B cell (primary cell): Measurements from ENCODE around the gene TTLL11. TPM values are rescaled to one million over a fixed set of nuclear protein-coding genes. Genes with fewer than 3 reads are reported as not detected.

Experiments
- ATAC-seq: fragments of 200-7000 bp; cut with Tn5 transposase; one replicate; pipeline ENCODE4 v1.10.0; 2021; ENCODE audit warnings: low read depth, mild to moderate bottlenecking, moderate number of reproducible peaks, moderate library complexity
- CTCF ChIA-PET: fragments of 350-600 bp; sonication (Branson Sonifier 250); formaldehyde crosslinking; loops from one replicate; lab custom pipeline; 2021; ENCODE audit warnings: antibody characterized with exemption, inconsistent platforms; lab: Charles Lee
- POLR2A ChIA-PET: fragments of 350-600 bp; sonication (Branson Sonifier 250); formaldehyde crosslinking; loops from one replicate; lab custom pipeline; 2021; ENCODE audit warnings: antibody characterized with exemption; lab: Charles Lee
- DNase-seq: peaks from one replicate; pipeline ENCODE4 v3.0.0; 2013
- H2AFZ ChIP-seq: 2 replicates; pipeline ENCODE4 v1.6.1; 2012; ENCODE audit warnings: mild to moderate bottlenecking, low read depth, low read length; ENCODE audit not compliant: insufficient read depth, poor library complexity, severe bottlenecking
- H3K27ac ChIP-seq, 2 donors: 1 replicate in 1 of 2; 2 replicates in 1 of 2; pipeline ENCODE4 v1.5.1; 2012 to 2013; ENCODE audit warnings: low read length in 2 of 2, mild to moderate bottlenecking in 2 of 2, moderate library complexity in 1 of 2
- H3K27me3 ChIP-seq, 4 experiments: fragments of 200-600 bp in 1 of 4; sonication (generic) in 1 of 4; replicated peaks in 1 of 4; 1 replicate in 2 of 4; 2 replicates in 2 of 4; pipeline versions ENCODE4 v1.6.1 to v1.7.0; 2013 to 2016; ENCODE audit warnings: low read length in 3 of 4, mild to moderate bottlenecking in 2 of 4, mixed read lengths in 1 of 4, moderate library complexity in 1 of 4; ENCODE audit not compliant: insufficient read depth in 4 of 4, control insufficient read depth in 3 of 4; ENCODE audit errors: control extremely low read depth in 1 of 4
- H3K36me3 ChIP-seq, 2 experiments: replicated peaks in 1 of 2; 1 replicate in 1 of 2; 2 replicates in 1 of 2; pipeline versions ENCODE4 v1.6.1 to v1.7.1; 2013; ENCODE audit warnings: low read length in 1 of 2; ENCODE audit not compliant: insufficient read depth in 2 of 2, control insufficient read depth in 1 of 2; ENCODE audit errors: control extremely low read depth in 1 of 2, extremely low read depth in 1 of 2
- H3K4me1 ChIP-seq, 2 donors: fragments of 200-600 bp in 1 of 2; sonication (generic) in 1 of 2; 1 replicate in 1 of 2; 2 replicates in 1 of 2; pipeline versions ENCODE4 v1.5.1 to v1.6.1; 2013 to 2017; ENCODE audit warnings: low read length in 2 of 2; ENCODE audit not compliant: control insufficient read depth in 2 of 2, insufficient read depth in 2 of 2
- H3K4me2 ChIP-seq: replicated peaks from 2 replicates; pipeline ENCODE3; 2012; ENCODE audit warnings: mild to moderate bottlenecking, low read depth, low read length; ENCODE audit not compliant: poor library complexity, severe bottlenecking
- H3K4me3 ChIP-seq, 5 experiments: fragments of 200-600 bp in 1 of 5; sonication (generic) in 1 of 5; 1 replicate in 3 of 5; 2 replicates in 2 of 5; pipeline versions ENCODE4 v1.5.1 to v1.7.0; 2011 to 2016; ENCODE audit warnings: low read length in 4 of 5, mild to moderate bottlenecking in 4 of 5, low read depth in 2 of 5, control low read depth in 1 of 5, moderate library complexity in 1 of 5; ENCODE audit not compliant: insufficient read depth in 1 of 5; ENCODE audit errors: control extremely low read depth in 1 of 5, extremely low read depth in 1 of 5
- H3K79me2 ChIP-seq: fragments of 200-600 bp; sonication (generic); one replicate; pipeline ENCODE4 v1.6.0; 2016; ENCODE audit warnings: low read length; ENCODE audit not compliant: control insufficient read depth, insufficient read depth
- H3K9ac ChIP-seq: fragments of 200-600 bp; sonication (generic); 2 replicates; pipeline ENCODE4 v1.6.1; 2017; ENCODE audit warnings: mild to moderate bottlenecking, low read length, moderate library complexity
- H3K9me3 ChIP-seq, 3 donors: one replicate each; pipeline versions ENCODE4 v1.6.1 to v1.7.1; 2013; ENCODE audit warnings: low read length in 2 of 3; ENCODE audit not compliant: control insufficient read depth in 2 of 3, insufficient read depth in 1 of 3; ENCODE audit errors: control extremely low read depth in 1 of 3
- H4K20me1 ChIP-seq: 2 replicates; pipeline ENCODE4 v1.6.0; 2012; ENCODE audit warnings: mild to moderate bottlenecking, low read length; ENCODE audit not compliant: insufficient read depth, control insufficient read depth, poor library complexity, severe bottlenecking
- H3K27ac Mint-ChIP-seq: one replicate; pipeline ENCODE4 v1.8.0; 2021; ENCODE audit warnings: mixed read lengths
- H3K27me3 Mint-ChIP-seq: one replicate; pipeline ENCODE4 v1.8.0; 2021; ENCODE audit warnings: mixed read lengths
- H3K4me1 Mint-ChIP-seq: one replicate; pipeline ENCODE4 v1.8.0; 2021; ENCODE audit warnings: mixed read lengths
- H3K4me3 Mint-ChIP-seq: one replicate; pipeline ENCODE4 v1.8.0; 2021; ENCODE audit warnings: mixed read lengths
- H3K9me3 Mint-ChIP-seq: one replicate; pipeline ENCODE4 v1.8.0; 2022; ENCODE audit warnings: mixed read lengths; ENCODE audit not compliant: insufficient read depth
- EZH2 ChIP-seq: IDR thresholded peaks from 2 replicates; pipeline ENCODE4 v1.6.1; 2012; ENCODE audit warnings: borderline replicate concordance, low read depth, mild to moderate bottlenecking, moderate library complexity, low read length; ENCODE audit not compliant: insufficient read depth, poor library complexity, severe bottlenecking
- WGBS: methylation state at CpG from one replicate; pipeline ENCODE4 v1.1.5; 2013; ENCODE audit warnings: missing lambda C conversion rate; ENCODE audit not compliant: insufficient coverage; 5-methylcytosine and 5-hydroxymethylcytosine counted together
- intact Hi-C: fragments of 100-400 bp; cut with micrococcal nuclease; formaldehyde crosslinking; loops from one replicate; pipeline ENCODE4 v1.10.0; 2022
- polyA plus RNA-seq: library from polyadenylated mRNA; depleted of rRNA; stranded (reverse); fragments of >200 nt; gene quantifications from 2 replicates; pipeline ENCODE4 v1.2.3, GENCODE V29; 2012
- total RNA-seq, 2 donors: library from RNA; stranded (reverse); fragments of 120-200 nt in 1 of 2; gene quantifications; 1 replicate in 1 of 2; 2 replicates in 1 of 2; pipeline versions ENCODE4 v1.2.3 to v1.2.4, GENCODE V29; 2013 to 2022
- TF ChIP-seq, protein P1 (sequence below): fragments of 200-600 bp; IDR thresholded peaks from one replicate; pipeline ENCODE4 v1.8.0; 2022; ENCODE audit warnings: antibody characterized with exemption, mild to moderate bottlenecking

The TTLL11 gene
- total and polyA plus RNA-seq, 2 donors (not counting 1 experiment from before 2014, with no cell fraction given), result 3.6 to 3.8 TPM

DNA sequence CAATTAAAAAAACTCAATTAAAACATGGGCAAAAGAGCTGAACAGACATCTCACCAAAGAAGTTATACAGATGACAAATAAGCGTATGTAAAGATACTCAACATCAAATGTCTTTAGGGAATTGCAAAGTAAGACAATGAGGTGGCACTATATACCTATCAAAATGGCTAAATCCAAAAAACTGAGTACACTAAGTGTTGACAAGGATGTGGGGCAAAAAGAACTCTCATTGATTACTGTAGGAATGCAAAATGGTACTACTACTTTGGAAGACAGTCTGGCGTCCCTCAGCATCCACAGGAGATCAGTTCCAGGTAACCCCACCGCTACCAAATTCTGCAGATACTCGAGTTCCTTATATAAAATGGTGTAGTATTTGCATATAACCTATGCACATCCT lies 243.6 kb downstream of the TTLL11 start:
- Histone ChIP-seq H3K27ac (no peak overlapping the region), H3K79me2 (no peaks in the 10 kb centered on the region), H3K4me1 (no peaks in the 10 kb centered on the region), H3K4me3 (no peak overlapping the region), H3K27me3 (no peaks in the 10 kb centered on the region), H2AFZ (no peak overlapping the region), H3K9ac (no peak overlapping the region), H4K20me1 (no peaks in the 10 kb centered on the region), H3K36me3 (no peaks in the 10 kb centered on the region), H3K4me2 (no peak overlapping the region), H3K9me3 (no peaks in the 10 kb centered on the region)
- no peak for ATAC-seq
- POLR2A ChIA-PET, result no interaction called here
- Mint-ChIP-seq H3K27me3 (no peaks in the 10 kb centered on the region), H3K9me3 (peaks cover 1% of the 10 kb centered on the region), H3K4me3 (no peak overlapping the region), H3K4me1 (no peaks in the 10 kb centered on the region), H3K27ac (no peak overlapping the region)
- CTCF ChIA-PET, result interaction anchor here (0.5 to 1.6 kb wide), 2 partner anchors 11 to 24 kb away, joined by 3 read pairs; no protein-coding TSS in a partner anchor
- WGBS, result no CpG with 5 or more reads among the region's 4 CpGs
- TF ChIP-seq EZH2, result no peak
- TF ChIP-seq, protein P1, sequence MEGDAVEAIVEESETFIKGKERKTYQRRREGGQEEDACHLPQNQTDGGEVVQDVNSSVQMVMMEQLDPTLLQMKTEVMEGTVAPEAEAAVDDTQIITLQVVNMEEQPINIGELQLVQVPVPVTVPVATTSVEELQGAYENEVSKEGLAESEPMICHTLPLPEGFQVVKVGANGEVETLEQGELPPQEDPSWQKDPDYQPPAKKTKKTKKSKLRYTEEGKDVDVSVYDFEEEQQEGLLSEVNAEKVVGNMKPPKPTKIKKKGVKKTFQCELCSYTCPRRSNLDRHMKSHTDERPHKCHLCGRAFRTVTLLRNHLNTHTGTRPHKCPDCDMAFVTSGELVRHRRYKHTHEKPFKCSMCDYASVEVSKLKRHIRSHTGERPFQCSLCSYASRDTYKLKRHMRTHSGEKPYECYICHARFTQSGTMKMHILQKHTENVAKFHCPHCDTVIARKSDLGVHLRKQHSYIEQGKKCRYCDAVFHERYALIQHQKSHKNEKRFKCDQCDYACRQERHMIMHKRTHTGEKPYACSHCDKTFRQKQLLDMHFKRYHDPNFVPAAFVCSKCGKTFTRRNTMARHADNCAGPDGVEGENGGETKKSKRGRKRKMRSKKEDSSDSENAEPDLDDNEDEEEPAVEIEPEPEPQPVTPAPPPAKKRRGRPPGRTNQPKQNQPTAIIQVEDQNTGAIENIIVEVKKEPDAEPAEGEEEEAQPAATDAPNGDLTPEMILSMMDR, result no peak
- intact Hi-C loops, result no loop called here
- DNase-seq, result no peak

- no peak overlapping the region for H3K4me3 ChIP-seq
- ChIA-PET CTCF (no interaction called here), POLR2A (no interaction called here)
- Mint-ChIP-seq H3K9me3 (peaks cover 1% of the 10 kb centered on the region), H3K27me3 (no peaks in the 10 kb centered on the region), H3K4me3 (no peak overlapping the region), H3K4me1 (peaks cover 11% of the 10 kb centered on the region), H3K27ac (no peak overlapping the region)
- ATAC-seq (no peak), DNase-seq (no peak)
- no peak overlapping the region for H3K9ac ChIP-seq
- no peaks in the 10 kb centered on the region for H3K79me2 ChIP-seq
- WGBS, result no CpG with 5 or more reads among the region's 2 CpGs
- no peaks in the 10 kb centered on the region for H3K27me3 ChIP-seq
- H2AFZ ChIP-seq, result no peak overlapping the region
- peaks cover 0 to 6% (median 0%) of the 10 kb centered on the region in 3 donors for H3K9me3 ChIP-seq
- no peak overlapping the region for H3K4me2 ChIP-seq
- no peak overlapping the region for H3K27ac ChIP-seq
- TF ChIP-seq EZH2, result no peak
- TF ChIP-seq, protein P1, result no peak
- no peaks in the 10 kb centered on the region for H3K4me1 ChIP-seq
- H4K20me1 ChIP-seq, result no peaks in the 10 kb centered on the region
- intact Hi-C loops, result no loop called here
- no peaks in the 10 kb centered on the region for H3K36me3 ChIP-seq
These were observed 248.5 kb downstream of the TTLL11 start for GRCh38 chr9:121844562-121844961.
